Activated T-helper 17 cell treated with anti-CD3 and anti-CD28 coated beads, Interleukin-2, amount 50 U/mL, for 72 hours (primary cell): ENCODE results near the gene SELENBP1. TPM values are rescaled to one million over a fixed set of nuclear protein-coding genes. Genes with fewer than 3 reads are reported as not detected.

ENCODE experiments used
- ATAC-seq: fragments of 150-1000 bp; cut with Tn5 transposase; replicated peaks from 2 replicates; pipeline ENCODE4 v1.10.0; 2021; ENCODE audit warnings: mild to moderate bottlenecking, moderate library complexity
- H3K27ac Mint-ChIP-seq: one replicate; pipeline ENCODE4 v1.8.0; 2022; ENCODE audit warnings: mixed read lengths
- H3K27me3 Mint-ChIP-seq: one replicate; pipeline ENCODE4 v1.8.0; 2022; ENCODE audit warnings: mixed read lengths
- H3K36me3 Mint-ChIP-seq: one replicate; pipeline ENCODE4 v1.8.0; 2022; ENCODE audit warnings: low read depth, mild to moderate bottlenecking, mixed read lengths
- H3K4me1 Mint-ChIP-seq: one replicate; pipeline ENCODE4 v1.8.0; 2022; ENCODE audit warnings: mixed read lengths
- H3K4me3 Mint-ChIP-seq: one replicate; pipeline ENCODE4 v1.8.0; 2022; ENCODE audit warnings: mild to moderate bottlenecking, mixed read lengths
- H3K9me3 Mint-ChIP-seq: one replicate; pipeline ENCODE4 v1.8.0; 2022; ENCODE audit warnings: mixed read lengths
- total RNA-seq, 2 donors: library from RNA; stranded (reverse); gene quantifications; one replicate each; pipeline ENCODE4 v1.2.3, GENCODE V29; 2022

The SELENBP1 gene
- total RNA-seq, 2 donors from 2014 or later: not detected

DNA sequence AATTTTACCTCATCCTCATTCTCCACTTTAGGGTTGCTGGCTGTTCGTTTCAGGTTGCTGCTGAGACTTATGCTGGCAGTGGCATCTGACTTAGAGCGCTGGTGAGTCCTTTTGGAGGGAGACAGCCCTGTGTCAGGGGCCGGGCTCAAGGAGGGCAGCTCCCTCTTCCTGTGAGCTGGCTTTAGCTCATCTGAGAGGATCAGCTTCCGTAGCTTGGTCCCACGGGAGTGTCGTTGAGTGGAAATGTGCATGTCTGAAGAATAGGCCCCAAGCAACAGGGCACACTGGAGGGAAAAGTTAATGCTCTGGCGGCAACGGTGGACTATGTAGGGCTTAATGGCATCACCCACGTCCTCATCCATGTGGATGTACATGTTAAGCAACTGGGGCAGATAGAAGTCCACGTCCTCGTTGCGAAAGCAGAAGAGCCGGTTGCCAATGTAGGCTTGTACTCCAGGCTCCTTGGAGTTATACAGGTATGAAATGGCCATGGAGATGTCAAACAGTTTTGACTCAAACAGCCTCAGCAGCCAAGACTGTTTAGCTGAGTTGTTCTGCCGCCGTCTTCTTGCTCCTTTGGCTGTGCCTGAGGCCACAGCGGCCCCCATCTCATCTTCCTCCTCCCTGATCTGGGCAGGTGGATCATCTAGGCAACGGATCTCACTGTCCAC lies 56.8 kb downstream of the SELENBP1 start:
- no peak for ATAC-seq
- Mint-ChIP-seq H3K27ac (peak overlapping the region; percentile 63), H3K4me1 (peaks cover 40% of the 10 kb centered on the region), H3K4me3 (no peak overlapping the region), H3K36me3 (peaks cover 90% of the 10 kb centered on the region), H3K27me3 (no peaks in the 10 kb centered on the region), H3K9me3 (no peaks in the 10 kb centered on the region)

Other genes with a start within 250 kb of the SELENBP1 start
- 1 to 10 TPM; 5.4 to 6.3 TPM for gene SEMA6C, start 226.1 kb downstream of the SELENBP1 start, total RNA-seq
- gene TNFAIP8L2, start 216.1 kb downstream of the SELENBP1 start, total RNA-seq: 10 to 100 TPM; 12.0 to 22.9 TPM
- 10 to 100 TPM in 1 of 2 donors, 1 to 10 TPM in 1; 7.9 to 15.7 TPM for gene LYSMD1, start 206.8 kb downstream of the SELENBP1 start, total RNA-seq
- gene SCNM1, start 206.6 kb downstream of the SELENBP1 start, total RNA-seq: 10 to 100 TPM; 55.3 to 69.4 TPM
- 1 to 10 TPM in 1 of 2 donors, under 1 TPM in 1; 0.82 to 1.5 TPM for gene TMOD4, start 196.7 kb downstream of the SELENBP1 start, total RNA-seq
- gene VPS72, start 182.5 kb downstream of the SELENBP1 start, total RNA-seq: 10 to 100 TPM; 62.2 to 77.9 TPM
- 10 to 100 TPM; 72.2 to 80.7 TPM for gene PIP5K1A, start 174.2 kb downstream of the SELENBP1 start, total RNA-seq
- gene PSMD4, start 118.0 kb downstream of the SELENBP1 start, total RNA-seq: 100 to 1,000 TPM; 174 to 196 TPM
- 10 to 100 TPM; 24.9 to 29.6 TPM for gene ZNF687, start 90.4 kb downstream of the SELENBP1 start, total RNA-seq
- 10 to 100 TPM; 70.0 to 76.8 TPM for gene PI4KB, start 45.3 kb downstream of the SELENBP1 start, total RNA-seq
- gene RFX5, start 25.5 kb downstream of the SELENBP1 start, total RNA-seq: 10 to 100 TPM; 48.0 to 86.0 TPM
- gene PSMB4, start 26.9 kb upstream of the SELENBP1 start, total RNA-seq: 100 to 1,000 TPM; 329 to 417 TPM
- gene POGZ, start 86.8 kb upstream of the SELENBP1 start, total RNA-seq: 10 to 100 TPM; 87.5 to 93.4 TPM
- gene CGN, start 138.7 kb upstream of the SELENBP1 start, total RNA-seq: 1 to 10 TPM; 2.7 to 5.5 TPM
- gene TUFT1, start 167.6 kb upstream of the SELENBP1 start, total RNA-seq: 1 to 10 TPM; 3.7 to 5.8 TPM
- gene SNX27, start 239.3 kb upstream of the SELENBP1 start, total RNA-seq: 10 to 100 TPM; 33.6 to 36.3 TPM